Measurements from ENCODE around the gene CFAP97D2.

CFAP97D2 gene

GRCh38 chr13:114256547-114256946 lies 77.5 kb downstream of the CFAP97D2 start:
- no peak for TF ChIP-seq CTCF (IDR thresholded peaks at IDR 0.05; ENCODE audit: insufficient read depth, low read depth, low read length, missing control alignments)
- H3K4me3 ChIP-seq (ENCODE audit: low read depth, low read length) = no peak overlapping the region
- DNase-seq (ENCODE audit: low read depth) = no peak

GRCh38 chr13:114257014-114257413 lies 78.0 kb downstream of the CFAP97D2 start:
- TF ChIP-seq CTCF (IDR thresholded peaks at IDR 0.05; ENCODE audit: insufficient read depth, low read depth, low read length, missing control alignments) = no peak
- no peak for DNase-seq (ENCODE audit: low read depth)
- no peak overlapping the region for H3K4me3 ChIP-seq (ENCODE audit: low read depth, low read length)

GRCh38 chr13:114258589-114258988 lies 79.5 kb downstream of the CFAP97D2 start:
- DNase-seq (ENCODE audit: low read depth) = no peak
- TF ChIP-seq CTCF (IDR thresholded peaks at IDR 0.05; ENCODE audit: insufficient read depth, low read depth, low read length, missing control alignments) = no peak
- H3K4me3 ChIP-seq (ENCODE audit: low read depth, low read length) = no peak overlapping the region

- DNase-seq (ENCODE audit: low read depth) = no peak
- no peak for TF ChIP-seq CTCF (IDR thresholded peaks at IDR 0.05; ENCODE audit: insufficient read depth, low read depth, low read length, missing control alignments)
- no peak overlapping the region for H3K4me3 ChIP-seq (ENCODE audit: low read depth, low read length)
Measured at GRCh38 chr13:114259374-114259773, 80.3 kb downstream of the CFAP97D2 start.

- DNase-seq (ENCODE audit: low read depth) = peak; percentile 59
- no peak for TF ChIP-seq CTCF (IDR thresholded peaks at IDR 0.05; ENCODE audit: insufficient read depth, low read depth, low read length, missing control alignments)
- no peak overlapping the region for H3K4me3 ChIP-seq (ENCODE audit: low read depth, low read length)
Measured at GRCh38 chr13:114259974-114260373, 80.9 kb downstream of the CFAP97D2 start.

- peak; percentile 20 for DNase-seq (ENCODE audit: low read depth)
- H3K4me3 ChIP-seq (ENCODE audit: low read depth, low read length) = no peak overlapping the region
- no peak for TF ChIP-seq CTCF (IDR thresholded peaks at IDR 0.05; ENCODE audit: insufficient read depth, low read depth, low read length, missing control alignments)
Measured at GRCh38 chr13:114260814-114261213, 81.8 kb downstream of the CFAP97D2 start.

GRCh38 chr13:114261328-114261965 lies 82.4 kb downstream of the CFAP97D2 start:
- no peak overlapping the region for H3K4me3 ChIP-seq (ENCODE audit: low read depth, low read length)
- no peak for TF ChIP-seq CTCF (IDR thresholded peaks at IDR 0.05; ENCODE audit: insufficient read depth, low read depth, low read length, missing control alignments)
- no peak for DNase-seq (ENCODE audit: low read depth)

Measured in GM12865 (cell line).